Karpas-422 (cell line): ENCODE measurements around the gene TRIO. TPM values are rescaled to one million over a fixed set of nuclear protein-coding genes. Genes with fewer than 3 reads are reported as not detected.
A peak's percentile ranks its signal among the peaks of the same experiment; 100 is the strongest.
"Not testable (repeated sequence)": the region's sequence is repeated elsewhere in the genome, so short reads cannot be mapped to it uniquely, and the experiment has no call there.

Source experiments
- DNase-seq: peaks from one replicate; pipeline ENCODE4 v3.0.0-alpha.2; 2015
- H2AFZ ChIP-seq: fragments of 200-600 bp; sonication (generic); 2 replicates; pipeline ENCODE4 v1.6.1; 2014; ENCODE audit warnings: antibody characterized with exemption, low read length, mixed read lengths
- H3K27ac ChIP-seq: fragments of 200-600 bp; sonication (generic); 2 replicates; pipeline ENCODE4 v1.5.1; 2014; ENCODE audit warnings: mild to moderate bottlenecking, low read length, moderate library complexity
- H3K27me3 ChIP-seq: fragments of 200-600 bp; sonication (generic); 2 replicates; pipeline ENCODE4 v1.6.1; 2014; ENCODE audit warnings: low read length, mixed read lengths
- H3K36me3 ChIP-seq: fragments of 200-600 bp; sonication (generic); 2 replicates; pipeline ENCODE4 v1.6.1; 2014; ENCODE audit warnings: low read length, mixed read lengths; ENCODE audit not compliant: insufficient read depth
- H3K4me1 ChIP-seq: fragments of 200-600 bp; sonication (generic); 2 replicates; pipeline ENCODE4 v1.6.1; 2014; ENCODE audit warnings: mild to moderate bottlenecking, low read length, mixed read lengths
- H3K4me2 ChIP-seq: fragments of 200-600 bp; sonication (generic); 2 replicates; pipeline ENCODE4 v1.6.1; 2014; ENCODE audit warnings: low read length, low read depth, mild to moderate bottlenecking; ENCODE audit not compliant: poor library complexity, severe bottlenecking
- H3K4me3 ChIP-seq: fragments of 200-600 bp; sonication (generic); 2 replicates; pipeline ENCODE4 v1.5.1; 2014; ENCODE audit warnings: mild to moderate bottlenecking, antibody characterized with exemption, low read length, mixed read lengths
- H3K79me2 ChIP-seq: fragments of 200-600 bp; sonication (generic); 2 replicates; pipeline ENCODE4 v1.6.1; 2014; ENCODE audit warnings: mild to moderate bottlenecking, low read length, mixed read lengths
- H3K9ac ChIP-seq: fragments of 200-600 bp; sonication (generic); 2 replicates; pipeline ENCODE4 v1.6.0; 2014; ENCODE audit warnings: low read length
- H3K9me2 ChIP-seq: fragments of 200-600 bp; sonication (generic), shearing (Covaris generic); replicated peaks from 2 replicates; pipeline ENCODE4 v1.6.0; 2014; ENCODE audit warnings: mild to moderate bottlenecking, low read length, moderate library complexity; ENCODE audit not compliant: insufficient read depth
- H3K9me3 ChIP-seq: fragments of 300-700, 200-600 bp; sonication (generic); 2 replicates; pipeline ENCODE4 v1.6.1; 2014; ENCODE audit warnings: low read length, mixed read lengths
- H4K20me1 ChIP-seq: fragments of 200-600 bp; sonication (generic); 2 replicates; pipeline ENCODE4 v1.6.1; 2014; ENCODE audit warnings: mild to moderate bottlenecking, antibody characterized with exemption, low read length, low read depth; ENCODE audit not compliant: insufficient read depth
- total RNA-seq: library from RNA; depleted of rRNA; stranded (reverse); fragments of >200 nt; shearing (Covaris generic); gene quantifications from 2 replicates; pipeline ENCODE4 v1.2.3, GENCODE V29; 2014; ENCODE audit warnings: low replicate concordance

The TRIO gene
- total RNA-seq, 1 experiment from 2014 or later: 0.04 TPM

- not testable (repeated sequence) for H3K9me3 ChIP-seq, H4K20me1 ChIP-seq, H3K4me2 ChIP-seq, DNase-seq, H3K27me3 ChIP-seq, H3K36me3 ChIP-seq, H3K9ac ChIP-seq, H3K4me1 ChIP-seq, H3K79me2 ChIP-seq, H3K27ac ChIP-seq, H2AFZ ChIP-seq, H3K9me2 ChIP-seq, H3K4me3 ChIP-seq
Measured at GRCh38 chr5:14392552-14392951, 249.4 kb downstream of the TRIO start.

GRCh38 chr5:14394365-14394764 lies 251.2 kb downstream of the TRIO start:
- Histone ChIP-seq H3K36me3 (no peaks in the 10 kb centered on the region), H3K27me3 (no peaks in the 10 kb centered on the region), H3K9me3 (no peaks in the 10 kb centered on the region), H3K4me1 (no peaks in the 10 kb centered on the region), H3K9me2 (no peaks in the 10 kb centered on the region), H4K20me1 (no peaks in the 10 kb centered on the region), H3K9ac (no peak overlapping the region), H2AFZ (no peak overlapping the region), H3K4me3 (no peak overlapping the region), H3K79me2 (no peaks in the 10 kb centered on the region), H3K27ac (no peak overlapping the region), H3K4me2 (no peak overlapping the region)
- no peak for DNase-seq

GRCh38 chr5:14395411-14395810 lies 252.3 kb downstream of the TRIO start:
- Histone ChIP-seq H3K27me3 (no peaks in the 10 kb centered on the region), H4K20me1 (no peaks in the 10 kb centered on the region), H3K9ac (no peak overlapping the region), H3K36me3 (no peaks in the 10 kb centered on the region), H3K27ac (no peak overlapping the region), H3K9me2 (no peaks in the 10 kb centered on the region), H2AFZ (no peak overlapping the region), H3K79me2 (no peaks in the 10 kb centered on the region), H3K9me3 (no peaks in the 10 kb centered on the region), H3K4me1 (no peaks in the 10 kb centered on the region), H3K4me2 (no peak overlapping the region), H3K4me3 (no peak overlapping the region)
- no peak for DNase-seq

GRCh38 chr5:14396066-14396465 lies 252.9 kb downstream of the TRIO start:
- Histone ChIP-seq H3K9me2 (no peaks in the 10 kb centered on the region), H3K79me2 (no peaks in the 10 kb centered on the region), H3K4me2 (no peak overlapping the region), H3K36me3 (no peaks in the 10 kb centered on the region), H2AFZ (no peak overlapping the region), H4K20me1 (no peaks in the 10 kb centered on the region), H3K27me3 (no peaks in the 10 kb centered on the region), H3K4me3 (no peak overlapping the region), H3K4me1 (no peaks in the 10 kb centered on the region), H3K27ac (no peak overlapping the region), H3K9me3 (no peaks in the 10 kb centered on the region), H3K9ac (no peak overlapping the region)
- DNase-seq: no peak

- Histone ChIP-seq H3K9ac (no peak overlapping the region), H3K4me2 (no peak overlapping the region), H3K9me3 (no peaks in the 10 kb centered on the region), H3K36me3 (no peaks in the 10 kb centered on the region), H3K27ac (no peak overlapping the region), H3K9me2 (no peaks in the 10 kb centered on the region), H3K4me1 (no peaks in the 10 kb centered on the region), H2AFZ (no peak overlapping the region), H3K27me3 (no peaks in the 10 kb centered on the region), H3K4me3 (no peak overlapping the region), H4K20me1 (no peaks in the 10 kb centered on the region), H3K79me2 (no peaks in the 10 kb centered on the region)
- no peak for DNase-seq
Measured at GRCh38 chr5:14396737-14397136, 253.6 kb downstream of the TRIO start.

- no peak for DNase-seq
- no peak overlapping the region for H3K4me2 ChIP-seq
- H2AFZ ChIP-seq: no peak overlapping the region
- H3K9me3 ChIP-seq: 0 out of 2 replicates have a peak, but pooled peaks cover 3% of the 10 kb centered on the region
- H3K27ac ChIP-seq: no peak overlapping the region
- no peaks in the 10 kb centered on the region for H3K79me2 ChIP-seq
- no peaks in the 10 kb centered on the region for H3K9me2 ChIP-seq
- no peaks in the 10 kb centered on the region for H3K36me3 ChIP-seq
- H4K20me1 ChIP-seq: no peaks in the 10 kb centered on the region
- no peak overlapping the region for H3K9ac ChIP-seq
- no peaks in the 10 kb centered on the region for H3K4me1 ChIP-seq
- H3K4me3 ChIP-seq: no peak overlapping the region
- no peaks in the 10 kb centered on the region for H3K27me3 ChIP-seq
Measured at GRCh38 chr5:14397717-14398116, 254.6 kb downstream of the TRIO start.

- H3K9ac ChIP-seq: no peak overlapping the region
Measured at GRCh38 chr5:14399054-14399692, 256.0 kb downstream of the TRIO start.

GRCh38 chr5:14400085-14400484 lies 256.9 kb downstream of the TRIO start:
- no peak overlapping the region for H2AFZ ChIP-seq
- DNase-seq: no peak
- 0 out of 2 replicates have a peak, but pooled peaks cover 3% of the 10 kb centered on the region for H3K9me3 ChIP-seq
- H3K9me2 ChIP-seq: no peaks in the 10 kb centered on the region
- no peaks in the 10 kb centered on the region for H3K36me3 ChIP-seq
- no peaks in the 10 kb centered on the region for H3K79me2 ChIP-seq
- H3K9ac ChIP-seq: no peak overlapping the region
- no peaks in the 10 kb centered on the region for H3K27me3 ChIP-seq
- no peaks in the 10 kb centered on the region for H4K20me1 ChIP-seq
- H3K4me1 ChIP-seq: no peaks in the 10 kb centered on the region
- H3K4me3 ChIP-seq: no peak overlapping the region
- H3K4me2 ChIP-seq: no peak overlapping the region
- no peak overlapping the region for H3K27ac ChIP-seq

More at GRCh38 chr5:14399054-14399692, 256.0 kb downstream of the TRIO start:
- Histone ChIP-seq H2AFZ (no peak overlapping the region), H3K27ac (no peak overlapping the region), H3K9me2 (no peaks in the 10 kb centered on the region), H3K79me2 (no peaks in the 10 kb centered on the region), H3K4me3 (no peak overlapping the region), H3K27me3 (no peaks in the 10 kb centered on the region), H4K20me1 (no peaks in the 10 kb centered on the region), H3K9me3 (0 out of 2 replicates have a peak, but pooled peaks cover 3% of the 10 kb centered on the region), H3K36me3 (no peaks in the 10 kb centered on the region), H3K4me2 (no peak overlapping the region), H3K4me1 (no peaks in the 10 kb centered on the region)
- DNase-seq: peak; percentile 76
